ENCODE results near the gene USP34.
"Not testable (repeated sequence)": the region's sequence is repeated elsewhere in the genome, so short reads cannot be mapped to it uniquely, and the experiment has no call there.

Gene USP34

GRCh38 chr2:61460163-61460562 lies 10.7 kb downstream of the USP34 start:
- DNase-seq (ENCODE audit: low read depth, low spot score) = no peak

GRCh38 chr2:61456746-61457420 lies 14.0 kb downstream of the USP34 start:
- DNase-seq (ENCODE audit: low read depth, low spot score) = no peak

GRCh38 chr2:61456070-61456745 lies 14.7 kb downstream of the USP34 start:
- DNase-seq (ENCODE audit: low read depth, low spot score) = no peak

GRCh38 chr2:61454972-61455371 lies 15.9 kb downstream of the USP34 start:
- not testable (repeated sequence) for DNase-seq (ENCODE audit: low read depth, low spot score)

- no peak for DNase-seq (ENCODE audit: low read depth, low spot score)
Measured at GRCh38 chr2:61454383-61454782, 16.5 kb downstream of the USP34 start.

- DNase-seq (ENCODE audit: low read depth, low spot score) = no peak
Measured at GRCh38 chr2:61452392-61452791, 18.5 kb downstream of the USP34 start.

- no peak for DNase-seq (ENCODE audit: low read depth, low spot score)
Measured at GRCh38 chr2:61451178-61451577, 19.7 kb downstream of the USP34 start.

GRCh38 chr2:61450144-61450543 lies 20.7 kb downstream of the USP34 start:
- DNase-seq (ENCODE audit: low read depth, low spot score) = no peak

- no peak for DNase-seq (ENCODE audit: low read depth, low spot score)
Measured at GRCh38 chr2:61448229-61448628, 22.7 kb downstream of the USP34 start.

GRCh38 chr2:61446971-61447370 lies 23.9 kb downstream of the USP34 start:
- not testable (repeated sequence) for DNase-seq (ENCODE audit: low read depth, low spot score)

GRCh38 chr2:61443342-61444041 lies 27.4 kb downstream of the USP34 start:
- DNase-seq (ENCODE audit: low read depth, low spot score) = no peak

GRCh38 chr2:61439241-61440002 lies 31.5 kb downstream of the USP34 start:
- DNase-seq (ENCODE audit: low read depth, low spot score) = no peak

- DNase-seq (ENCODE audit: low read depth, low spot score) = no peak
Measured at GRCh38 chr2:61438670-61439069, 32.2 kb downstream of the USP34 start.

GRCh38 chr2:61437170-61437569 lies 33.7 kb downstream of the USP34 start:
- DNase-seq (ENCODE audit: low read depth, low spot score) = no peak

- DNase-seq (ENCODE audit: low read depth, low spot score) = no peak
Measured at GRCh38 chr2:61436092-61436491, 34.8 kb downstream of the USP34 start.

GRCh38 chr2:61435291-61435690 lies 35.6 kb downstream of the USP34 start:
- no peak for DNase-seq (ENCODE audit: low read depth, low spot score)

GRCh38 chr2:61434314-61434713 lies 36.6 kb downstream of the USP34 start:
- no peak for DNase-seq (ENCODE audit: low read depth, low spot score)

GRCh38 chr2:61433606-61434005 lies 37.3 kb downstream of the USP34 start:
- DNase-seq (ENCODE audit: low read depth, low spot score) = no peak

GRCh38 chr2:61432990-61433389 lies 37.9 kb downstream of the USP34 start:
- DNase-seq (ENCODE audit: low read depth, low spot score) = no peak

GRCh38 chr2:61431345-61431744 lies 39.5 kb downstream of the USP34 start:
- DNase-seq (ENCODE audit: low read depth, low spot score) = no peak

GRCh38 chr2:61426267-61426897 lies 44.5 kb downstream of the USP34 start:
- DNase-seq (ENCODE audit: low read depth, low spot score) = peak; percentile 35
